GM12873 (cell line): ENCODE results near the gene MYO1H.

Experiments used
- CTCF ChIP-seq: IDR thresholded peaks from 2 replicates; pipeline ENCODE4 v1.5.1; 2012; ENCODE audit warnings: low read depth, mild to moderate bottlenecking, moderate library complexity, low read length, control low read depth; ENCODE audit not compliant: insufficient read depth; ENCODE audit errors: missing control alignments

The MYO1H gene

GRCh38 chr12:109467978-109468676 lies 120.4 kb downstream of the MYO1H start:
- TF ChIP-seq CTCF: no peak

GRCh38 chr12:109469517-109469916 lies 121.8 kb downstream of the MYO1H start:
- no peak for TF ChIP-seq CTCF

GRCh38 chr12:109473006-109473405 lies 125.3 kb downstream of the MYO1H start:
- no peak for TF ChIP-seq CTCF

- no peak for TF ChIP-seq CTCF
Observed at GRCh38 chr12:109475121-109475520, 127.4 kb downstream of the MYO1H start.

GRCh38 chr12:109475993-109476806 lies 128.5 kb downstream of the MYO1H start:
- TF ChIP-seq CTCF: no peak

- no peak for TF ChIP-seq CTCF
Observed at GRCh38 chr12:109476807-109477184, 129.1 kb downstream of the MYO1H start.

GRCh38 chr12:109477185-109477962 lies 129.7 kb downstream of the MYO1H start, which contains the start of the genes KCTD10 and UBE3B:
TSS of gene KCTD10 (minus strand) at chr12:109477300. CDS start at chr12:109477262, 38 bp downstream.
TSS of gene UBE3B (plus strand) at chr12:109477634. CDS start at chr12:109483552, 5,918 bp downstream.
- no peak for TF ChIP-seq CTCF
